ENCODE results near the gene ZNF692.

ZNF692 gene

DNA sequence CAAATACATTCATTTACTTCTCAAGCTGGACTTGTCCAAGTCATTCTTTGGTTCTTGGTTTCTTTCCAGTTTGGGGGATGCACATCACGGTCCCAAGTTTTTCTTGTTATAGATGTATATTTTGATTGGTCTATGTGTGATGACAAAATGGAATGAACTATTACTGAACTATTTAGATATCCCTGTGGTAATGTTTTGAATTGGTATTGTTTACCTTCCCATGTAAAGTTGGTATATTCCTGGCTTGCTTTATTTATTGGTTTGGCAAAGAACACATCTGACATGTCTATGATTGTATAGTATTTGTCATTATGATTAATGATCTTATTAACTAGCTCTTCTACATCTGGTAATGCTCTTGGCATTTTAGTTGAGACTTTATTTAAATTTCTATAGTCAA lies 22.4 kb upstream of the ZNF692 start:
- no peak for DNase-seq

DNA sequence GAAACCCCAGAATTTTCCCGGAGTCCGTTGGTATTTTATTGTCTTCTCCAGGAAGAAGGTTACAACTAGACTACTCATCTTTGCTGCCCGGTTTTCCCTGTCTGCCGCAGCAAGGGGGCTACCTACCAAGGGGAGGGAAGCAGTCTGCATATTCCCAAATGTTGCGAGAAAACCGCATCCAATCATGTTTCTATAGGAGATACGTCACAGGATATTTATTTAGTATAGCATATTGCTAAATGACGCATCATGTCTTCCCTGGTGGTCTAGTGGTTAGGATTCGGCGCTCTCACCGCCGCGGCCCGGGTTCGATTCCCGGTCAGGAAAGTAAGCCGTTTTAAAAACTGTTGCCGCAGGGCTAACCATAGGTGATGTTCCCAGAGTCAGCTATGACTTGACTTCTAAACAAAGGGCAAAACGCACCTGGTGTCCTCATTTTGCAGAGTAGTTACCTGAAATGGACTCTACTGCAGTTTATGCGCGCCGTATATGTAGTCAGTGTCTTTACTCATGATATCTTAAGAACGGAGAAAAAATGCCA lies 15.2 kb upstream of the ZNF692 start:
- DNase-seq, result peak; percentile 94

DNA sequence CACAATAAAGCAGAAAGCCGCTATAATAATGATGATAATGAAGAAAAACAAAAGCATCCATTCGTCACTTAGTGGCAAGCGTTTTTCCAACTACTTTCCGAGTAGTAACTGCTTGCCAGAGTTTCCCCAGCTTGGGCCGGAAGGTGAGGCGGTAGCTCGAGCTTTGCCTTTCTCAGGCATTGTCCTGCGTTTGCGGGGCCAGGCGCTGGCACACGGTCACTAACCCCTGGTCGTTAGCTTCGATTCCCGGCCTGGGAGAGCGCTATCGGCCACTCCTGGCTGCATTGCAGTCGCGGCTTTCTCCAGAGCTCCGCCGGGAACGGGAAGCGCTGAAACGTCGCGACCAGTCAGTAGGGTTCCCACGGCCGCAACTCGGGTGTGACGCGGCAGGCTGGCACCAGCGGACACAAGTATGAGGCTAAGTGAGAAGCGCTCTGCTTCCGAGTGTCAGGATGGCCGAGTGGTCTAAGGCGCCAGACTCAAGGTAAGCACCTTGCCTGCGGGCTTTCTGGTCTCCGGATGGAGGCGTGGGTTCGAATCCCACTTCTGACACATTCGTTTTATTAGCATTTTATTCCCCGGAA lies 14.6 kb upstream of the ZNF692 start:
- DNase-seq, result peak; percentile 99

DNA sequence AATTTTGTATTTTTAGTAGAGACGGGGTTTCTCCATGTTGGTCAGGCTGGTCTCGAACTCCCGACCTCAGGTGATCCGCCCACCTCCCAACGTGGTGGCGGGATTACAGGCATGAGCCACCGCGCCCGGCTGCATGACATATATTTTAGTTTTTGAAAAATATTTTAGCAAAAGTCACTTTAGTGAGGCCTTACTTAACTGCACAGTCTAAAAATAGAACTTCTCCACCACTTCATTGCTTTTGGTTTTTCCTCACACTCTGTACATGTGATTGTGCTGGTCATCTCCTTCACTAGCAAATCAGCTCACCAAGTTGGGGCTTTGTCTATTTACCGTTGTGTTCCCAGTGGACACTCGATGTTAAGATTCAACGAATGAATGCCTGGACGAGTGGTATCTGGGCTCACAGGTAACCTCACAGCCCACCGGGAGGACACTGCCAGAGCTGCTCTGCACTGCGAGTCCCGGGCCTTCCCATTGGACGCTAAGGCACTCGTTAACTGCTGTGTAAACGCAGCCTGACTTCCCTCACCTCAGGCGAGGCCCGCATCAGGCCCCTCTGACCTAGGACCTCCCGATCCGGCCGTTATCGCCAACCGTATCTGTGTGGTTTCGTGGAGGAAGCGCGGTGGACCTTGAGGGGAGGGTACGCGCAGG lies 14.0 kb upstream of the ZNF692 start:
- DNase-seq, result peak; percentile 81

DNA sequence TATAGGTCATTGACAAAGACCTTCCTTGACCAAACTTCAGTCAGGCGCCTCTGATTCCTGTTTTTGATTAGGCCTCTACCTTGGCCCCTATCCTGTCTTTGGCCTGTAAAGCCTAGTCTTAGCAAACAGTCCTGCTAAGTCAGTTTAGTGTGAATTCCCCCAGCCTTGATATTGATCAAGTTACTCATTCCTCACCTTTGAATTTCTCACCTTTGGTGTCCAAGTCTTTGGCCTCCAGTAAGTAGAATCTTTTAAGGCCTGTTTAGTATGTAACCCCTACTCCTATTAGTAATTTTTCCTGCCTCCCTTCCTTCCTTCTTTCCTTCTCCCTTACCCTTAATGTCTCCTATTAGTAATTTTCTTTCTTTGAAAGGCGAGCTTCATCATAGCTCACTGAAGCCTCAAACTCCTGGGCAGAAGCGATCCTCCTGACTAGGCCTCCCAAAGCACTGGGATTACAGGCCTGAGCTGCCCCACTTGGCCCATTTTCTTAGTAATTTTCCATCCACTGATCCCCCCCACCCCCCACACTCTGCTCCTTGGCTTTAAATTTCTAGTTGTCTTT lies 13.0 kb upstream of the ZNF692 start:
- no peak for DNase-seq

DNA sequence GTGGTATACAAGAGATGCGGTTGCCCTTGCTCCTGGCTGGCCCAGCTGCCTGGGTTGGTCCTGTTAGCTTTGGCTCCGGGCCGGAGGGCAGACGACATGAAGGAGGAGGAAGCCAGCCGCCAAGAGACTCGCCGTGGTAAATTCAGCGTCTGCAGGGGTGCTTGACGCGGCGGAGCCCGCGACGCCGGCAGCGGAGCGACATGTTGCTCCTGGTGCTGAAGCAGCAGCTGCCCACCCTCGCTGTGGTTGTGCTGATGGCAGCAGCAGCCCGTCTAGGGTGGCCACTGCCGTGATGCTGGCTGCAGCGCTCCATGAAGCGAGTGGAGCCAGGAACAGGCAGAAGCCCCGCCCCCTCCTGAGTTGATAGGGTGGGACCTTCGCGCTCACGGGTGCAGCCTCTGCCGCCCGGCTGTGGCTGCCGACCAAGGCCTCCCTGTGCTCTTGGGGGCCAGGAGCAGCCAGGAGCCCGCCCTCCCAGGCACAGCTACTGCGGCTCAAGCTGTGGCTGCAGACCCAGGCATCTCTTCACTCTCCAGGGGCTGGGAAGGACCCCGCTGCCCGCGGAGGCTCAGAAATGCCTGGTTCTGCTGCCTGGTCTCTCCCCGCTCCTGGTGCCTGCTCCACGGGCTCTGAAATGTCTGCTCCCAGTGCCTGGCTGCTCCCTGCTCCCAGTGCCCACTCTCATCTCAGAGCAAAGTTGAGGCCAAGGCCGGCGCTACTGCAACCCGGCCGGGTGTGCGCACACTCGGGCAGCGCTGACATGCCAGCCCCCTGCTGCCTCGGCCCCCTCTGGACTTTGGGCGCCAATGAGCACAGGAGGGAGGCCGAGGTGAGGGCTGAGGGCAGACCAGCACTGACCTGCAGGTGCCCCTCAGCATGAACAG lies 4.4 kb upstream of the ZNF692 start:
- DNase-seq, result peak; percentile 89

DNA sequence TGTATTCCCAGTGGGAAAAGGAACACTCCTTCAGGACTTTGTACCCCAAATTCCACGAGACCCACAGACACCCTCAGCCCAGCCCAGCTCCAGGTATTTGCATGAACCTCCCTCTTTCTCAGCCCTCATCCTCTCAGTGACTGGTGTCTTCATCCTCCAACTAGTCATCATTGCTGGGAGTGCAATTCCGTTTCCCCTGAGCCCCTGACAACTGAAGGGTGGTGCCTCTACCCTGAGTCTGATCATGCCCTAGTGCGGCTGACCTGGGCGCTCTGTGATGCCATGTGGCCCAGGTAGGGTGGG lies 3.8 kb upstream of the ZNF692 start:
- DNase-seq, result no peak

DNA sequence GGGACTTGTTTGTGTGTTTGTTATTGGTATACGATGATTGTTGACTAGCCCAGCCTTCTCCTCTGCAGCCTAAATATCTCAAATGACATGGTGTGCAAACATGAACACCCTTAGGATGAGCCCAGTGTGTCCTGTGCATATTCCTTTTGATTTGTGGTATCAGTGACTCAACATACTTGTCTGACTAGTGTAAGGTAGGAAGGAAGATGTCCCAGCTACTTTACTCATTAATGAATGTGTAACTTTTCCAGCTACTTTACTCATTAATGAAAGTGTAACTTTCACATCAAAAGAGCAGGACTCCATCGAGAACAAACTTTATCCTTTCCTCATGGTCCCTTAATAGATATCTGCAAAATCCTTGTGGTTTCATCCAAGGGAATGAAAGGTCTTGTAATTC lies 2.7 kb upstream of the ZNF692 start:
- DNase-seq, result no peak

DNA sequence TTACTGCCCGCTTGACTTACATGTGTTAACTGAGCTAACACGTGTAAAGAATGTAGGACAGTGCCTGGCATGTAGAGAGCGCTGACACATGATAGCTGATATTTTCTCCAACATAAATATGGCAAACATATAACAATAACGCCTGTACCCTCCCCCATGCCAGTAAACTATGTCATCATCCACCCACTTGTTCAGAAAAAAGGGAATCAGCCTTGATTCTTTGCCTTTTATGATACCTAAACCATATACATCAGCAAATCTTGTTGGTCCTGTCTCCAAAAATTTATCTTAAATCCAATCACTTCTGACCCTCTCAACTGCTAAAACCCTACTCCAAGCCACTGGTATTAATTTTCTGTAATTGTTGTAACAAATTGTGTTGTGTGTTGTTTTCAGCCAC lies 1.1 kb upstream of the ZNF692 start:
- no peak for DNase-seq

DNA sequence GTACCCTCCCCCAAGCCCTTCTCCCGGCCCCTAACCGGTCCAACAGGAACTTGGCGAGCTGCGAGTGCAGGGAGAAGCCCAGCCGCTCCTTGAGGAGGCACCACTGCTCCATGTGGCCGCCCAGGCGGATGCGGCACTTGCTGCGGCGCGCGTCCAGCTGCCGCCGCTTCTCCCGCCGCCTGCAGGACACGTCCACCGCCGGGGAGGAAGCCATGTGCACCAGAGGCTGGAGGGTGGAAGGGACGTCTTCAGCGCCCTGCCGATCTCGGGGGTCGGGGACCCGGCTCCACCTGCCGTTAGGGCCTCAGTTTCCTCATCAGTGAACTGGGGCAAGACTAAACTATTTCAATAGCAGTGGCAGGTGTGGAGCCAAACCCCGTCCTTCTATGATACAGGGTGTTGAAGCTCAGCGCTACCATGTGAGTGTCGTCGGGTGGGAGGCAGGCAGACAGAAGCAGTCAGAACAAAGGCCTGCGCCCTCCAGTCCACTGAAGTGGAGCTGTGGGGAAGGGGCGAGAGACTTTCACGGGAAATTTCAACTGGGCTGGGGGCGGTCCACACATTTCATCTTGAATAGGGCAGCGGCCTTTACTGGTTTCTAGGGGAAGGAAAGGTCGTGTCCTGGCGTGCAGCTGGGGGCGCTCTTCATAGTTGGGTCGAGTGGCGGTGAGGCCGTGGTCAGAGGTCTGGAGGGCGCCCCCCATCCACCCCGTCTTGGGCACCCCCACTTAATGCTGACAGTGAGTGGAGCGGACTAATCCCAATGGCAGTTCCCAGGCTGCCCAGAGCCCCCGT lies 592 bp downstream of the ZNF692 start:
- DNase-seq, result peak; percentile 52

DNA sequence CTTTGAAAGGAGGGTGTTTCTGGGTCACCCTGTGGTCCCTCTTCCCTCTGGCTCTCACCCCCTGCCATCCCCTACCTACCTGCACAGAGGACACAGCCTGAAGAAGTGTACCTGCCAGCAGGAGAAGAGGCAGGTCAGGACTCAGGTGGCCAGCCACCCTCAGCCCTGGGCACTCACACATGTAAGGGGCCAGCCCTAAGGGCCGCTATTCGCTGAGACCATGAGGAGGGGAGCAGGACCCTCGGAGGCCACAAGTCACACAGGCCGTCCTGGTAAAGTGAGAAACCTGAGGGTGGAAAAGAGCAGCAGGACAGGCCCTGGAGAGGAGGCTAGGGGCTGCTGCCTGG lies 1.2 kb downstream of the ZNF692 start:
- no peak for DNase-seq

DNA sequence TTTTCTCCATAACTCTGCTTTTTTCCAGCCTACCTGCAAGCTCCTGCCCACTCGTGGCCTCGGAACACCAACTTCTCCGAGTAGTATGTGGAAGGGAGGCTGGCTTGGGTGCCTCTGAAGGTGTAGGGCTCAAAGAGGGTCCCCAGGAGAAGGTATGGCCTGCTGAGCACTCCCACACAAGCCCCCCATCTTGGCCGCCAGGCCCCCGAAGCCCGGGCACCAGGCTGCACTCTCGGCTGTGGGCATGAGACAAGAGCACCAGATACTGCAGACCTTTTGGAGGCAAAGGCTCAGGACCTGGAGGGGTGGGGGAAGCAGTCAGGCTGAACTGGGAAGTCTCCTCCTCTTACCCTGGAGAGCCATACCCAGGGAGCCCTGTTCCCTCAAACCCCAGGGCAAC lies 1.7 kb downstream of the ZNF692 start:
- DNase-seq, result no peak

DNA sequence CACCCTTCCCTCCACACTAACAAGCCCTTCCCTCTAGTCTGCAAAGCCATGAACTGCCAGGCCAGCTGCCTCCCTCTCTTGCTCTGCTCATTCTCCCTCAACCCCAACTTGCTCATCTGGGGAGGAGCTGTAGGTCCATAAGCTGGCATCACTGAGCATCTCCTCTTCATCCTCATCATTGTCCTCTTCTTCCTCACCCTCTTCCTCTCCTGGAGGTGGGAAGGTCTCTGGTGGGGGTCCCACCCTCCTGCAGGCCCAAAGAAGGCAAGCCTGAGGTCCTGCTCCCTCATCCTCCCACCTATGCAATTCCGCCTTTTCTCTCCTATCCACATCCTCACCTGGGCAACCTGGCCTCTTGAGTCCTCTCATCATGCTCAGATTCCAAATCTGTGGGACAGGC lies 2.7 kb downstream of the ZNF692 start:
- no peak for DNase-seq

DNA sequence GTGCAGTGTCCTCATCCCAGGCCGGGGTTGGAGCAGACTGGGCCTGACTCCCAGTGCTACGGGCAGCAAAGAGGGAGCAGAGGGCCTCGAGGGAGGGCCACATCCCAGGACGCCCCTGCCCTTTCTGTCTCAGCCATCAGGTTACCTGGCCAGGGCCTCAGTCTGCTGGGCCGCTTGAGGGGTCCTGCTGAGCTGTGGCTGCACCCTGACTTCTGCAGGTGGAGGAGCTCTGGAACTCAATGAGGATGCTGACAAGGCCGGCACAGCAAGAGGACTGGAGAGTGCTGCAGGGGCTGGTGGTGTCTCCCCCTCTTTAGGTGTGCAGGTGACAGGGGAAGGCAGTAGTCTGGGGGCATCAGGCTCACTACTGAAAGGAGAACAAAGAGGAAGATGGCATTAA lies 3.3 kb downstream of the ZNF692 start:
- no peak for DNase-seq

DNA sequence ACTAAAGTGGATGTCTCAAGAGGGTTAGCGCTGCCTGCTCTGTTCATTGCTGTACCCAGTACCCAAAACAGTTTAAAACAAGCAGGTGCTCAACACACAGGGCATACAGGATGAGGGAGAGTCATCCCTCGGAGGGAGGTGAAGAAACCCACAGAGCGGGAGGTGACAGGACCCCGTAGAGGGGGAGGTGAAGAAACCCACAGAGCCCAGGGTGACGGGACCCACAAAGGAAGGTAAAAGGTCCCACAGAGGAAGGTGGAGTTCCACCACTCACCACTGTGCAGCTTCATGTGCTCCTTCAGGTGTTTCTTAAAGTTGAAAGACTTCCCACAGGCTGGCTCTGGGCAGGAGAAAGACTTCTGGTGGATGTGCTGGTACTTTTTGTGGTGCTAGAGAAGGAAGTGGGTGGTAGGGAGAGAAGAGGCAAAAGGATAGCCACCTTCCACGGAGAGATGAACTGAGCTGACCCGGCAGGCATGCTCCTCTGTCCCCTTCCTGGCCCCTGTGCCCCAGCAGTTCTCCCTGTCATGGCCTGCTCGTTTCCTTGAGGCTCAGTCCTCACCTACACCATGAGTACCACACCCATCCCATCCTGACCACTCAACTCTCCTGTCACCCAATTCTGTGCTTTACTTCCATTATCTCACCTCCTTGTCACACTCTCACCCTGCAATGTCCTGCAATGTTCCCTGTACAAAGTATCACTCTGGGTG lies 5.1 kb downstream of the ZNF692 start:
- DNase-seq, result peak; percentile 50

DNA sequence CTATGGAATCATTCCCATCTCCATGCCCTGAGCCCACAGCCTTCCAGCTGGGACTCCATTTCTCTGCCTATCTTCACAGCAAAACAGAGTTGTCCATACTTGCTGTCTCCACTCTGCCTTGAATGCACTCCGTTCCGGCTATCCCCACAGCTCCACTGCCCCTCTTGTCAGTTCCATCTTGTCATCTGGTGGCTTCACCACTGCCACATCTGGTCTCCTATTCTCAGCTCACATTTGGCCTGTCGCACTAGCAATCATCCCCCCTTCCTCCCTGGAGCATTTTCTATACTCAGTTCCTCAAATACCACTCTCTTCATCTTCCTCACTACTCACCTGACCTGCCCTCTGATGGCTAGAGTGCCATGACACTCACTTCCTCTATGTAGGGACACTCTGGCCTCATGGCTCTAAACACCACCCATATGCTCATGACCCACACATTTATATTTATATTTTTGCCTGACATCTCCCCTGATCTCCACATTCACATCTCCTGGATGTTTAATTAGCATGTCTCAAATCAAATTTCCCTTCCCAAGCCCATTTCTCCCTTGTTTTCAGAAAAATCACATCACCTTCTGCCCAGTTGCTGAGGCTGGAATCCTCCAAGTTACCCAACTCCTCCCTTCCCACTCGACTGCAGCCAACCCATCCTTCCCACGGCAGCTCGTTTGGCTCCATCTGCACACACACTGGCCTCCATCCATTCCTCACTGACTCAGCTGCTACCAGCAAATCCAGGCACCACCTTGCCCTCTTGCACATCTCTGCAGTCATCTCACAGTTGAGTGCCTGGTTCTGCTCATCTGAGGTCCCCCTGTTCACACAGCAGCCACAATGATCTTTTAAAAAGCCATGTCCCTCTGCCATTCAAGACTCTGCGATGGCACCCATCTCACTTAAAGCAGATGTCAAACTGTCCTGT lies 6.1 kb downstream of the ZNF692 start:
- no peak for DNase-seq

DNA sequence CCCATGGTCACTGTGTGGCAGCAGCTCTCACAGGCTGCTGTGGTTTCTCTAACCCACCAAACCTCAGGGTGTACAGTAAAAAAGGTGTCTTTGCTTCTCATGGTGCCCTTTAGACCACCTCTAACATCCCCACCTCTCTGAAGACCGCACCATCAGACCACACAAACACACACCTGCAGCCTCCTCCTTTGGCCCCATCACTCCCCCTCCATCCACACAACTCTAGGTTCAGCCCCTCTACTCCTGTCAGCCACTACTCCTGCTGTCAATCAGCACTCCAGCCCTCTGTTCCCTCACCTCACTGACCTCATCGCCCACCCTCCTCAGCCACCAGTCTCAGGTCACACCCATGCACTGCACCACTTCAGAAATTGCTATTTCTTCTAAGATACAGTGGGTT lies 7.5 kb downstream of the ZNF692 start:
- peak; percentile 21 for DNase-seq

DNA sequence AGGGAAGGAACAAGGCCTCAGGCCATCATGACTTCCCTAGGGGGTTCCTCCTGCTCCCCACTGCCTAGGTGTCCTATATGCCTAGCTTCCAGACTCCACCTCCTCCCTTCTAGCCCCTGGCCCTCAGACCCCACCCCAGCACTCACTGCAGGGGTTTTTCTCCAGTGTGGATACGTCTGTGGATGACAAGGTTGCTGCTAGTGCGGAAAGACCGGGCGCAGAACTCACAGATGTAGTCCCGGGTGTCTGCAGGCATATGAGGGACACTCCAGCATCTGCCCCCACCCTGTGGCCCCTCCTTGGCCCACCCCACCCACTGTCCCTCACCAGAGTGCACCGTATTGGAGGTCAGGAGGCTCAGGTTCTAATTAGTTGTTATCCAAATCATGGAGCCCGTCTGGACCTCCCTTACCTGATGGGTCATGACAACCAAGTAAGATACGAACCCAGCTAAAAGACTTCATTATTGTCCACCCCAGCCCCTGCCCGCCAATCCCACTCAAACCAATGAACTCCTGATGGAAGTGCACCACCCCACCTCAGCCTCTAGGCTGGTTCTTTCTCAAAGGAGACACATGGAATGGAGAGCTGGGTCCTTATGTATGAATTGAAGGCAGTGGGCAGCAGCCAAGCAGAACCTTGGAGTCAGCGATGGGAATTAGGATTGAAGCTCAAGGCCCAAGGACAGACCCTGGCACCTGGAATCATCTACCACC lies 8.2 kb downstream of the ZNF692 start:
- DNase-seq, result peak; percentile 20

DNA sequence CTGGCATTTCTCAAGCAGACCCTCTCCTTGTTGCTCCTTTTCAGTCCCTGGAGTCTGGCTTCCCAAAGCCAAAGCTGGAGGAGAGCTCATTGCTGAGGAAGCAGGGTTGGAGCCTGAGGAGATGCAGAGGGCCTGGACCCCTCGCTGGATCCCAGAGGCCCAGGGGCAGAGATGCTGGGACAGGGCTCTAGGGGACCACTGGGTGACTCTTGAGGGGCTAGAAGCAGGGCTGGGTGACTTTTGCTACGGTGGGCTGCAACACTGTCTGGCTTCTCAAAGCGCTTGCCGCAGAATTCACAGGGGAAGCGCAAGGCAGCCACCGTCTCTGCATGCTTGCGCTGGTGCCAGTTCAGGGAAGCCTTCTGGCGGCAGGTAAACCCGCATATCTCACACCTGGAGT lies 8.8 kb downstream of the ZNF692 start:
- peak; percentile 20 for DNase-seq

DNA sequence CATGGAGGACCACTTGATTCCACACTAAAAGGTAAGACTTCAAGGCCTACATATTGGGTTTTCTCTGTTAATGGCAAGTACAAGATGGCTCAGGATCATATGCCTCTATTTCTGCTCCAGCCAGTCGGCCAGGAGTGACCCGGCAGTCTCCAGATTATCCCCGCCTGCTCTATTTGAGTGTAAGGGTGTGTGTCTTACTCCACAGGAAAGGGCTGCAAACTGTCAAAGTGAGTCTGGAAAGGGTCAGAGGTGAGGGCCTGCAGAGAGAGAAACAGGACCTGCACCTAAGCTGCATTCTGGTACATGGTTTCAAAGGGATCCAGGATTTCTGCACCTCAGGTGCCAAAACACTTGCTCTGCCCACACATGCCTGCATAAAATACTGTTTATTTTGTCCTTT lies 9.2 kb downstream of the ZNF692 start:
- DNase-seq, result peak; percentile 15

DNA sequence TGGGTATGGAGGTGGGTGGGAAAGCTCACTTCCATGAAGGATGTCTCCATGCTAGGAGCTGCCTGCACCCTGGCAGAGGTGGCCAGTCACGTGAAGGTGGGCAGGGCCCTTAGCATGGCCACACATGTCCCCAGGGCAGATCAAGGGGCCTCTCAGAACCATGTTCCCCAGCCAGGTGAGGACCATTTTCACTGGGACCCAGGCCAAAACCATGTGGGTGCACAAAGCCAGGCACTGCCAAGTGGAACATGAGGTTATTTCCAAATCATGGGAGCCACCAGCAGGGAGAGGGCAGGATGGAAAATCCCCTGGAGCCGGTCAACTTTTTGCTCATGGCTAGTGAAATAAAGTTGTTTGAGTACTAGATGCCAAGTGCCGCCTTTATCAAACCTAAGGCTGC lies 9.7 kb downstream of the ZNF692 start:
- peak; percentile 20 for DNase-seq

Data from stimulated activated CD8-positive, alpha-beta memory T cell treated with anti-CD3 and anti-CD28 coated beads, Interleukin-4, amount 100 ng/mL, for 48 hours (primary cell).